ENCODE results near the gene MAP4K1.
"Not testable (repeated sequence)": the region's sequence is repeated elsewhere in the genome, so short reads cannot be mapped to it uniquely, and the experiment has no call there.

MAP4K1 gene

DNA sequence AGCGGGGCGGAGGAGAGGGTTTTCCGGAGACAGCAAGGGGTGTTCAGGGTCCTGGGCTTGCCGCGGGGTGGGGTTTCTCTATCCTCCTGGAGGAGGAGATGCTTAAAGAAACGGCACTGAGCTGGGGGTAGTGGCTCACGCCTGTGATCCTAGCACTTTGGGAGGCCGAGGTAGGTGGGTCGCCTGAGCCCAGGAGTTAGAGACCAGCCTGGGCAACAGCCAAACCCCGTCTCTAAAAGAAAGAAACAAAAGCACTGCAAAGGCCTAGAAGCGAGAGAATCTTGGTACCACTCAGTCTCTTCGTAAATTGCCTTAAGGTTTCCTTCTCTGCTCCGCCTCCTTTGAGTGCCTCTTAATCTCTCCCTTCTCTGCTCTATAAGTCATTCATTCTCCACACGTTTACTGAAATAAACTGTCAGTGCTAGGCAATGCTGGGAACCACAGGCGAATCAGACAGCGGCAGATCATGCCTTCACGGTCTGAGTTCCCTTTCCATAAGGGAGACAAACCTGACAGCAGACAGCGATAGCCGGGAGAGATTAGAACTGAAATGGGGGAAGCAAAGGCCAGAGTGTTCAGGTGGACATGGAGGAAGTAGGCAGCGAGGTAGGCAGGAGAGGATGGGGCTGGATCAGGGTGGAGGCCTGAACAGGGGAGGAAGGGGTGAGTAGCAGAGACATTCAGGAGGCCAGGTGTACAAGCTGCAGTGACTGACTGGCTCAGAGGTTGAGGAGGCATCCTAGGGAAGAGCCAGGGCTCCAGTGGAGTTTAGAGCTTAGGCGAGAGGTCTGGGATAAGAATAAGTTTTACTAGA lies 1.8 kb upstream of the MAP4K1 start:
- no peak for DNase-seq

DNA sequence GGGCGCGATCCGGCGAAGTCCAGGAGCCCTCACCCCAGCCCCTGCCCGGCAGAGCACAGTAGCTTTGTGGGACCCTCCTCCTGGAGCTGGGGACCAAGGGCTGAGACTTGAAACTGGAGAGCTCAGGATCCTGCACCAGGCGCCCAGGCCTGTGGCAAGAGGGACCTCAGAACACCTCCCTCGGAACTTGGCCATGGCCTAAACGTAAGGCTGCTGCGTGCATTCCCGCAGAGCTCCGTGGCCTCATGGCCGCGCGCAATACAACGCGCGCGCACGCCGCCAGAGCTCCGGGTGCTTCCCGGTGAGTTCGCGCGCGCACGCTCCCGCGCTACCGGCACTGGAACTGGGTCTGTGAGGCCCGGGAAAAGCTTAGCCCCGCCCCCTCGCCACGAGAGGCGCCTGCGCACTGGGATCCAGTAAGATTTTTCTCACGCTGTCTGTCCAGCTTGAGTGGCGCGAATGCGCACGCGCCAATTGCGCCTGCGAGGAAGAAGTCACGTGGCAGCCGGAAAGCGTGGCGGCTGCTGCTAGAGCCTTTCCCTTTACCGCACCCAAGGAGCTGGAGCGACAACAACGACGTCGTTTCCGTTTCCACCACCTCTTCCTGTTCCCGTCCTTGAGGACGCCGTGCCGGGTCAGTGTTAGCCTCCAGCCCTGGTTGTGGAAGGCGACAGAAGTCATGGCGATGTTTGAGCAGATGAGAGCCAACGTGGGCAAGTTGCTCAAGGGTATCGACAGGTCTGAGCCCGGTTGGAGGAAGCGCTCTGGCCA lies 1.0 kb upstream of the MAP4K1 start, which contains the start of gene EIF3K:
EIF3K (plus strand) TSS at position 599 of the 771 bp plus-strand sequence; CDS start at position 680, 81 bp downstream.
- DNase-seq = peak; percentile 98

DNA sequence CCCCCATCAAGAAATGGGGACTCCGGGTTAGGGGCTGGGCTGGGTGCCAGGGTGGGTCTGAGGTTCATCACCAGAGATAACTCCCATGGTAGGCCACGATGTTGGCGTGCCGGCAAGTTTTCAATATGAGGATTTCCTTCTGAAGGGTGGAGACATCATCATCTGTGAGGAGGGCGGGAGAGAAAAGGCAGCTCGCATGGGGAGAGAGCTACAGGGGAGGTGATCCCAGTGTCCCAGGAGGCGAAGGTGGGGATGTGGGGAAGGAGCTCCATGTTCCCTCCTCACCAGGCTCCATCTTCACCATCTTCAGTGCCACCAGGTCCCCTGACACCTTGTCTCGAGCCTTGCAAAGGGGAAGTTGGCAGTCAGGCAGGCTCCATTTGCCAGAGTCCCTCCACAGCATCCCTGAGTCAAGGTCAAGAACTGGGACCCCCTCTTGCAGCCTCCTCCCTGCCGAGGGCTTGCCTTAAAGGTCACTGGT lies 430 bp downstream of the MAP4K1 start:
- DNase-seq = no peak

DNA sequence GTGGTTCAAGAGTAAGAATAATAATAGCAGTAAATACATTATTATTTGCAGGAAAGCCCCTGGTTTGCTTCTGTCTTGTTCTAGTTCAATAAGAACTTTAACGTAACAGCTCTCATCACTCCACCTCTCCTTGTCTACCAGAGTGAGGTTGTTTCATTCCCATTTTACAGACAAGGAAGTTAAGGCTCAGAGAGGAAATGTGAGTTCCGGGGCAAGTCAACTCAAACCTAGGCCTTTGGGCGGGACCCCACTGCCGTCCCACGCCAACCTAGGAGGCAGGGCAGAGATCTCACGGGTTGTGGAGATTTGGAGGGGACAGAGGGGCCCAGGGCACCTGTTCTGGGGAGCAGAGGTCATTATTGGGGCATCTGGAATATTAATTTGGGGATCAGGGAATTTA lies 1.5 kb downstream of the MAP4K1 start:
- DNase-seq = no peak

DNA sequence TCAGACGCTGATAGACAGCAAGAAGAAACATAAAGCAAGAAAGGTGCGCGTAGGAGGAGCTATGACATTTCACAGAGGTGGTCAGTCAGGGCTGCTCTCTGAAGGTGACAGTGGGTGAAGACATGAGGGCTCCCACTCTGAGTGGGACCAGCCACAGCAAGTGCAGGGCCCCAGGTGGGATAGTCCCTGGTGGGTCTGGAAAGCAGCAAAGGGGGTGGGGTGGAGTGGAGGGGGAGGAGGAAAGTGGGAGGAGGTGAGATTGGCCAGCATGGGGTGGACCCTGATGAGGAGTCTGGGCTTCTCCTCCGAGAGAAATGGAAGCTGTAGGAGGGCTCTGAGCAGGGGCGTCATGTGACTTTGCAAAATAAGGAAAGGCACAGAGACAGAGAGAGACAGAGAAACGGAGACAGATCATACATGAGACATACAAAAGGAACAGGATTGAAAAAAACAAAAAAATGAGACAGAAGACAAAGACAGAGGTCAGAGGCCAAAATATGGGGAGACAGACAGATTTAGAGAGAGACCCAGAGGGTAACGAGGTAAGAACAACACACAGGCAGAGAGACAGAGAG lies 2.7 kb downstream of the MAP4K1 start:
- no peak for DNase-seq

DNA sequence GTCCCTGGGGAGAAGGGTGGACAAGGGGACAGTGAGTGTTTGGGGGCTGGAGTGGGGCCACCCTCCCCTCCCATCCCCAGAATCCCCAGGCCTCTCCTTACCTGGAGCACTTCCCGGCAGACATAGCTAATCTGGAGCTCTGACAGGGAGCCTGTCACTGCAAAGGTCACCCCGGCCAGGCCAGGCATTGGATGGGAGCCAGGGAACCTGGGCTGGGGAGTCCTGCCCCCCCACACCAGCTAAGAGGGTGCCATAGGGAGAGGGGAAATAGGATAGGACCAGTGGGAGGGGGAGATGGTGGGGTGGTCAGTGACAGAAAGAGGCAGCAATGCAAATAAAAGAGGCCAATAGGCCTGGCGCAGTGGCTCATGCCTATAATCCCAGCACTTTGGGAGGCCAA lies 3.5 kb downstream of the MAP4K1 start:
- no peak for DNase-seq

DNA sequence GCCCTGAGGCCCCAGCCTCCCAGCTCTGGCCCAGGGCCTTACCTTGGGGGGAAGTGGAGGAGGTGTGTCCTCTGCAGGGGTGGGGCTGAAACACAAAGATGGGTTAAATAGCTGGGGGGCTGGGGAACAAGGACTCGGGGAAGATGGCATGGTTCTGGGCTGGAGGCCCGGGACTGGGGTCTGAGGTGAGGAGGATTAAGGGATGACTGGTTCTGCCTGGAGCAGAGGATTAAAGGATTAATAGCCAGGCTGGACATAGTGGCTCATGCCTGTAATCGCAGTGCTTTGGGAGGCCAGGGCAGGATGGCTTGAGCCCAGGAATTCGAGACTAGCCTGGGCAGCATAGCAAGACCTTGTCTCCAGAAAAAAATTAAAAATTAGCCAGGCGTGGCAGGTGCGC lies 11.6 kb downstream of the MAP4K1 start:
- DNase-seq = no peak

DNA sequence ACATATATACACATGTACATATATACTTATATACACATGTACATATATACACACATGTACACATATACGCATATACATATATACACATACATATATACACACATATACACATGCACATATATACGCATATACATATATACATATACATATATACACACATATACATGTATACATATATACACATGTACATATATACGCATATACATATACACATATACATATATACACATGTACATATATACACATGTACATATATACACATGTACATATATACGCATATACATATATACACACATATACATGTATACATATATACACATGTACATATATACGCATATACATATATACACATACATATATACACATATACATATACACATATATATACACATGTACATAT lies 14.9 kb downstream of the MAP4K1 start:
- not testable (repeated sequence) for DNase-seq

DNA sequence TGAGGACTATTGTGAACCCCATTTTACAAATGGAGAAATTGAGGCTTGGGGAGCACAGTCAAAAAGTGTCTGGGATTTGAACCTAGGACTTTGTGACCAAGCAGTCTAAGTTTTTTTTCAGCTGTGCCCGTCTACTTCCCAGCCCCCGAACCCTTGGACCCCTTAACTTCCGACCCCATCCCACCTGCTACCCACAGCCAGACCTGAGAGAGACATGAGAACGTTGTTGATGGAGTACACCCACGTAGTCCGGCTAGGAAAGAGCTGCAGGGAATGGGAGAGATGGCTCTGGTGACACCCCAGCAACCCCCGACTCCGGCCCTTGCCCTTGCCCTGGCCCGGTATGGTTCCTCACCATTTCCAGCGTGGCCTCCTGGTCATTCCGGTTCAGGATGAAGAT lies 18.0 kb downstream of the MAP4K1 start:
- DNase-seq = no peak

DNA sequence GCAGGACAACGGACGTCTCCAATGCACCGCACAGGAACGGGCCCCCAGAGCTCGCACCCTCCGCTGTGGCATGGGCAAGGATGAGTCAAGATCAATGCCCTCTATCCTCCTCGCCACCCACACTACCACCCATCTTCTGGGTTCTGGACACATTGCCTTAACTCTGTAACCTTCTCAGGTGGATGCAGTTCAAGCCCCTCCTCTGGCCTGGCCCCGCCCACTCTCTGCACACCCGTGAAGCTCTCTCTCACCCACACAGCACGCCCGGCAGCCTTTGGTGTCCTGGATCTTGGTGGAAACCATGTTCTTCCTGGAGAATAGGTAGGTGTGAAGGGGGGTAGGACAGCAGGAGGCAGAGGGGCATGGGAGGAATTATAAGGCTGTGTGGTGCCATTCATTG lies 20.7 kb downstream of the MAP4K1 start:
- no peak for DNase-seq

DNA sequence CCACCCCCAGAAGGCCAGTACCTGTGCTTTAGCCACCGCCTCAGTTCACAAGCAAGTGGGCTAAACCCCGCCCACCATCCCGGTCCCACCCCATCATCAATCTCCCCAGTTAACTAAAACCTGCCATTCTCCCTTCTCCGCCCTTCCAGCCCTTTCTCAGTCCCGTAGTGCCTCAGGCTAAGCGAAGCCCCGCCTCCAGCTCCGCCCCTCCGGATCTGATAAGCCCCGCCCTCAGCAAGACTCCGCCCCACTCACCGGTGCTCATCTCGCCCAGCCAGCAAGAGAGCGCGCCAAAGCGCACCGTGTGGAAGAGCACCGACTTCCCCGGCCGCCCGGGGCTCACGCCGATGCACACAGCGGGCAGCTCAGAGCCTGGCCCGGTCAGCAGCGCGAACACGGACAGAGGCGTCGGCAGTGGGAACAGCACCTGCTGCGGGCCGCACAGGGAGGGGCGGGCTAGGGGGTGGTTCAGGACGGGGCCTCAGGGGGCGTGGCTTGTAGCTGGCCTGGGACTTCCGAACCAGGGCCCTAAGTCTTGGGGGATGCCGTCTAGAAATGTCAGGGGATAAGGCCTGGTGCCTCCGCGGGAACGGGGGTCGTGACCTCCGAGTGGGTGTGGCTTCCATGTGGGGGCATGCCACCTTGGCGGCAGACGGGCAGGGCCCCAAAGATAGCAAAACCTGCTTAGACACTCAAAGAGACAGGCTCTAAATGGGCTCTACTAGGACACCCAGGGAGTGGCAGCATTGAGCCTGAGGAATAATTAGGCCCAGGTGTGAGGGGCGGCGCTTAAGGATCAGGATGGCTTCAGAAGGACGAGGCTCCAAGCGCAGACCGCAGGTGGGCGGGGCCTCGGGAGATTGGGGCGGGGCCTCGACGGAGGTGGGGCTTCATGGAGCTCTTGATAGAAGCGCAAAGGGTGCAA lies 21.4 kb downstream of the MAP4K1 start:
- peak; percentile 28 for DNase-seq

DNA sequence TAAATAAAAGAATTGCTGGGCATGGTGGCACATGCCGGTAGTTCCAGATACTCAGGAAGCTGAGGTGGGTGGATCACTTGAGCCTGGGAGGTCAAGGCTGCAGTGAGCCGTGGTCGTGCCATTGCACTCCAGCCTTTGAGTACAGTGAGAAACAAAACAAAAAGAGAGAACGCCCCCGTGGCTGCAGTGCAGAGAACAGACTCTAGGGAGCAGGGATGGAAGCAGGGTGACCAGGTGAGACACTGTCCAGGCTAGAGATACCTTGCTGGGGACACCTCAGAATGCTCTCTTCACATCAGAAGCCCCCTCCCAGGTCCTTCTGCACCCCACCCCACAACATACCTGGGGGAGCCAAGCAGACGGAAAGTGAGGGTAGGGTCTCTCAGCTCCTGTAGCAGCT lies 24.8 kb downstream of the MAP4K1 start:
- no peak for DNase-seq

DNA sequence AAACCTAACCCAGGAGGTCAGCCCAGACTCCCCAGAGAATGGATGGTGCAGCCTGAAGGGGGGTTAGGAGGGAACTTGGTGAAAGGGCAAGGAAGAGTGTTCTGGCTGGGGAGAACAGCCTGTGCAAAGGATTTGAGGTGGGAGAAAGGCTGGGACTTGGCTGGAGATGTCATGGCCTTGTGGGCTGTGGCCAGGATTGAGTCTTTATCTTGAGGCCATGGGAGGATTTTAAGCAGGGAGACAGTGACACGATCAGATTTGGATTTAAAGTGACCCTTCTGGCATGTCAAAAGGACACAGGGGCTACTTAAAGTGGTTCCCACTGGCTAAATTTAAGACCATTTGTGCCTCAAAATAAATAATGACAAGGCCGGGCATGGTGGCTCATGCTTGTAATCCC lies 29.7 kb downstream of the MAP4K1 start:
- DNase-seq = no peak

DNA sequence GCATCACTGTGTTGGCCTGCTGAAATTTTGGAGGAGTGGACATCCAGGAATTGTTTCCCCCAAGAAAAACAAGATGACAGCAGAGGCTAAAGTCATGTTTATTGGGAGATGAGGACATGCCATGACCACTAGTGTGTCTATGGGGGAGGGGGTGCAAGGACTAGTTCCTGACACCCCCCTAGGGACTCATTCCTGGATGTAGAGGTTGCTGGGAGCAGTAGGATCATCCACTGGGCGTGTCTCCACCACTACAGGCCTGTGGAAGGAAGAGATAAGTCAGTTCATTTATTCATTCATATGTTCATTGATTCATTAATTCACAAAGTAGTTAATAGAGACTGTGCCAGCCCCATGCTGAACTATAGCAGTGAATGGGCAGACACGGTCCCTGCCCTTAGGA lies 30.2 kb downstream of the MAP4K1 start:
- DNase-seq = no peak

DNA sequence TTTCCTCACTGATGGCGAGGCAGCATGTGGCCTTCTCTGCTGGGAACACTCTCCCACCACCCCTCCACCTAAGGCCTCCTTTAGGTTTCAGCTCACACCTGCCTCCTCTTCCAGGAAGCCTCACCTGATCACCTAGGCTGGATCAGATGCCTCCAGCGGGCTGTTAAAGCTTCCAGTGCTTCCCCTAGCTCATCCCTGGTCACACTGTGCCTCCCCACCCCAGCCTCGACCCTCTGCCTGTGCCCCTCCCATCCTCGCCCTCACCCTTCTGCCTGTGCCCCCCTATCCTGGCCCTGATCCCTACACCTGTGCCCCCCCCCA lies 33.8 kb downstream of the MAP4K1 start:
- no peak for DNase-seq

DNA sequence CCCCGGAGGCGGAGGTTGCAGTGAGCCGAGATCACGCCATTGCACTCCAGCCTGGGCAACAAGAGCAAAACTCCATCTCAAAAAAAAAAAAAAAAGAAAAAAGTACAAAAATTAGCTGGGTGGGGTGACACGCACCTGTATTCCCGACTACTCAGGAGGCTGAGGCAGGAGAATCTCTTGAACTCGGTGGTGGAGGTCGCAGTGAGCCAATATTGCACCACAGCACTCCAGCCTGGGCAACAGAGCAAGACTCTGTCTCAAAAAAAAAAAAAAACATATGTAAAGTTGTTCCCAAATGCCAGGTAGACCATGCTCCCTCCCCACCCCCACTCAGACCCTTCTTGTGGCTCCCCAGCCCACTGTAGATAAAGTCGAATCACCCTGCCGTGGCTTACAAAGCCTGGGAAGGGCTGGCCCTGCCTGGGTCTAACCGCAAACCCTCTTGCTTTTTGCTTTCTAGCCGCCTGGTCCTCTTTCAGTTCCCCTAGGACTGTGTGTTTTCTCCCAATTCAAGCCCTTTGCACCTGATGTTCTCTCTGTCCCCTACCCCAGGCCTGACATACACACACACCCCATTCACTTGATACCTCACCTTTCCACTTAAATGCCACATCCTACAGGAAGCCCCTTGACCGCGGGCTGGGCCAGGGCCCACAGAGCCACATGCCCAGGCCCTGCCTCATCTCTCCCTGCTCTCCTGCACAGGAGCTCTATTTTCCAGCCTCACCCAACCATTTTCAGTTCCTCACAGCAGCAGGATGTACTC lies 34.4 kb downstream of the MAP4K1 start:
- no peak for DNase-seq

DNA sequence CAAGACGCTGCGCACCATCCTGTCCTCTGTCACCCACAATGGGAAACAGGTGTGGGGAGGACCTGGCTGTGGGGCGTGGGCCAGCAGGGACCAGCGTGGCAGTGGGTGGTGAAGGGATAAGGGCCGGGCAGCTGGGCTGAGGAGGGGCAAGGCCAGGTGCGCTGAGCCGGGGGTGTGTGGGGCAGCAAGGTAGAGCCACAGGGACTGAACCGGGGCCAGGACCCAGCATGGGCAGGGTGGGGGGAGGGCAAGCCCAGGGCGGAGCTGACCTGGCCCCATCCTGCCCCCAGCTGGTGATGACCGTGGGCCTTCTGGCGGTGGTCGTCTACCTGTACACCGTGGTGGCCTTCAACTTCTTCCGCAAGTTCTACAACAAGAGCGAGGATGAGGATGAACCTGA lies 37.7 kb downstream of the MAP4K1 start:
- no peak for DNase-seq

DNA sequence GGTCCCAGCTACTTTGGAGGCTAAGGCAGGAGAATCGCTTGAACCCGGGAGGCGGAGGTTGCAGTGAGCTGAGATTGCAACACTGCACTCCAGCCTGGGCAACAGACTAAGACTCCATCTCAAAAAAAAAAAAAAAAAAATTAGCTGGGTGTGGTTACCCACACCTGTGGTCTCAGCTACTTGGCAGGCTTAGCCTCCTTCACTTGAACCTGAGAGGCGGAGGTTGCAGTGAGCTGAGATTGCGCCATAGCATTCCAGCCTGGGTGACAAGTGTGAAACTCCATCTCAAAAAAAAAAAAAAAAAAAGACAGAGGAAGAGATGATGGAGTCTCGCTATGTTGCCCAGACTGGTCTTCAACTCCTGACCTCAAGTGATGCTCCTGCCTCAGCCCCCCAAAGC lies 38.4 kb downstream of the MAP4K1 start:
- not testable (repeated sequence) for DNase-seq

DNA sequence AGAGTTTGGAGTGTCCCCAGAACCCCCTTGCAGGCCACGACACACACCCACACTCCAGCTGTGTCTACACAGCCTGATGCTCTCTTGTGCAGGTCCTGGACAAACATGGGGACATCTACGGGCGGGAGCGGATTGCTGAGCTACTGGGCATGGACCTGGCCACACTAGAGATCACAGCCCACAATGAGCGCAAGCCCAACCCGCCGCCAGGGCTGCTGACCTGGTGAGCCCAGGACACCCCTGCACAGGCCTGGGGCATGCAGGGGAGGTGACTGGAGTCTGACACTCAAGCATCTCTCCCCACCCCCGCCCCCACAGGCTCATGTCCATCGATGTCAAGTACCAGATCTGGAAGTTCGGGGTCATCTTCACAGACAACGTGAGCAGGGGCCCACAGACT lies 39.9 kb downstream of the MAP4K1 start:
- DNase-seq = no peak

DNA sequence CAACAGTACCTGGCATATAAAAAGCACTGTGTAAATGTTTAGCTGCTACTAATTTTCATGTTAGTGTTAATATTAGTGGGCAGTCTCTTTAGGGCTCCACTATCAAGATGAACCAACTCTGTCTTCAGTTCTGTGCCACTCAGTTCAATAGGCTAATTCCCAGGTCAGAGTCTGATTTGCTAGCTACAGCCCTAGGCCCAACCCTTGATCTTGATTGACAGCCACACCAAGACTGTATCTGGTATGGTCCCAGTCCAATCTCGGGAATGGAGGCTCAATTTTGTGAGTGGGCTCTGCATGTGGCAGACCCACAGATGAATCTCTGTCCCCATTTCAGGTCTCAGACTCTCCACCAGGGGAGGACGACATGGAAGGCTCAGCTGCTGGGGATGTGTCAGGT lies 46.1 kb downstream of the MAP4K1 start:
- DNase-seq = no peak

DNA sequence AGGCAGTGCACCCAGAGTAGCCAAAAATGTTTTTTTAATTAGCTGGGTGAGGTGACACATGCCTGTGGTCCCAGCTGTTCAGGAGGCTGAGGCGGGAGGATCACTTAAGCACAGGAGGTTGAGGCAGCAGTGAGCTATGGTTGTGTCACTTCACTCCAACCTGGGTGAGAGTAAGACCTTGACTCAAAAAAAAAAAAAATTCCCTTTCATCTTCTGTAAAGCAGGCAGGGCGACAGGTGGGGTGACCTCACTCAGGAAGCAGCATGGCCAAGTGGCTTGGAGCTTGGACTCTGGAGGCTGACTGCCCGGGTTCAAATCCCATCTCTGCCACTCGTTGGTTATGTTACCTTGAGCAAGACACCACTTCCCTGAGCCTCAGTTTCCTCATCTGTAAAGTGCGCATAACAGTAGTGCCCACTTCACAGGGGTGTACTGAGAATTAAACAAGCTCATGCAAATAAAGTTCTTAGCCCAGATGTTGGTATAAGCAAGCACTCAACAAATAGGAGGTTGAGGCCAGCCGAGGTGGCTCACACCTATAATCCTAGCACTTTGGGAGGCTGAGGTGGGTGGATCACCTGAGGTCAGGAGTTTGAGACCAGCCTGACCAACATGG lies 48.3 kb downstream of the MAP4K1 start:
- DNase-seq = no peak

DNA sequence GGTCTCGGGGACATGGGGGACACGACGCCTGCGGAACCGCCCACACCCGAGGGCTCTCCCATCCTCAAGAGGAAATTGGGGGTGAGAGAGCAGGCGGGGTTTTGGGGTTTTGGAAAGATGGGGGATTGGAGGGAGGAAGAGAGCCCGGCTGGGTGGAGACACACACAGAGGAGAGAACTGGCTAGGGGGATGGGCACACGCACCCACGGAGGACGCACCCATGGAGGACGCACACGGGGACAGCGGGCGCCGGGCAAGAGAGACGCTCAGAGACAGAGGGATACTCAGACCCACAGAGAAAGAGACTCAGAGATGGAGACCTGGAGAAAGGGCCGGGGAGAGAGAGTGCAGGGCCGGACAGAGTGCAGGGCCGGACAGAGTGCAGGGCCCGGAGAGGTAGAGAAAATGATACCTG lies 52.1 kb downstream of the MAP4K1 start:
- DNase-seq = no peak

All from stimulated activated CD4-positive, alpha-beta T cell treated with anti-CD3 and anti-CD28 coated beads, Interleukin-12 subunit alpha, Interleukin-12 subunit beta, amount 100 ng/mL, for 4 hours (primary cell).